ENCODE data around the gene TTC13. TPM values are rescaled to one million over a fixed set of nuclear protein-coding genes. Genes with fewer than 3 reads are reported as not detected.

The TTC13 gene
- total RNA-seq, 2 donors from 2014 or later: 12.1 to 12.2 TPM

- DNase-seq (ENCODE audit: low spot score): no peak
- peaks cover 4% of the 10 kb centered on the region for H3K27me3 ChIP-seq (replicated peaks; ENCODE audit: insufficient read depth)
- no peak overlapping the region for H3K4me3 ChIP-seq
- H3K4me1 ChIP-seq (replicated peaks): no peaks in the 10 kb centered on the region
- H3K36me3 ChIP-seq: no peaks in the 10 kb centered on the region
- TF ChIP-seq POLR2AphosphoS5 (IDR thresholded peaks at IDR 0.05) (no peak), POLR2A (IDR thresholded peaks at IDR 0.05) (no peak)
- TF ChIP-seq, protein P1, sequence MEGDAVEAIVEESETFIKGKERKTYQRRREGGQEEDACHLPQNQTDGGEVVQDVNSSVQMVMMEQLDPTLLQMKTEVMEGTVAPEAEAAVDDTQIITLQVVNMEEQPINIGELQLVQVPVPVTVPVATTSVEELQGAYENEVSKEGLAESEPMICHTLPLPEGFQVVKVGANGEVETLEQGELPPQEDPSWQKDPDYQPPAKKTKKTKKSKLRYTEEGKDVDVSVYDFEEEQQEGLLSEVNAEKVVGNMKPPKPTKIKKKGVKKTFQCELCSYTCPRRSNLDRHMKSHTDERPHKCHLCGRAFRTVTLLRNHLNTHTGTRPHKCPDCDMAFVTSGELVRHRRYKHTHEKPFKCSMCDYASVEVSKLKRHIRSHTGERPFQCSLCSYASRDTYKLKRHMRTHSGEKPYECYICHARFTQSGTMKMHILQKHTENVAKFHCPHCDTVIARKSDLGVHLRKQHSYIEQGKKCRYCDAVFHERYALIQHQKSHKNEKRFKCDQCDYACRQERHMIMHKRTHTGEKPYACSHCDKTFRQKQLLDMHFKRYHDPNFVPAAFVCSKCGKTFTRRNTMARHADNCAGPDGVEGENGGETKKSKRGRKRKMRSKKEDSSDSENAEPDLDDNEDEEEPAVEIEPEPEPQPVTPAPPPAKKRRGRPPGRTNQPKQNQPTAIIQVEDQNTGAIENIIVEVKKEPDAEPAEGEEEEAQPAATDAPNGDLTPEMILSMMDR (IDR thresholded peaks at IDR 0.05): no peak
- H3K27ac ChIP-seq: no peak overlapping the region
- intact Hi-C loops (cut with DNase I): no loop called here
- no peaks in the 10 kb centered on the region for H3K9me3 ChIP-seq
- 66% methylated on average over 4 of the region's 4 CpGs for WGBS
These were observed 100.6 kb downstream of the TTC13 start for GRCh38 chr1:230877924-230878590.

DNA sequence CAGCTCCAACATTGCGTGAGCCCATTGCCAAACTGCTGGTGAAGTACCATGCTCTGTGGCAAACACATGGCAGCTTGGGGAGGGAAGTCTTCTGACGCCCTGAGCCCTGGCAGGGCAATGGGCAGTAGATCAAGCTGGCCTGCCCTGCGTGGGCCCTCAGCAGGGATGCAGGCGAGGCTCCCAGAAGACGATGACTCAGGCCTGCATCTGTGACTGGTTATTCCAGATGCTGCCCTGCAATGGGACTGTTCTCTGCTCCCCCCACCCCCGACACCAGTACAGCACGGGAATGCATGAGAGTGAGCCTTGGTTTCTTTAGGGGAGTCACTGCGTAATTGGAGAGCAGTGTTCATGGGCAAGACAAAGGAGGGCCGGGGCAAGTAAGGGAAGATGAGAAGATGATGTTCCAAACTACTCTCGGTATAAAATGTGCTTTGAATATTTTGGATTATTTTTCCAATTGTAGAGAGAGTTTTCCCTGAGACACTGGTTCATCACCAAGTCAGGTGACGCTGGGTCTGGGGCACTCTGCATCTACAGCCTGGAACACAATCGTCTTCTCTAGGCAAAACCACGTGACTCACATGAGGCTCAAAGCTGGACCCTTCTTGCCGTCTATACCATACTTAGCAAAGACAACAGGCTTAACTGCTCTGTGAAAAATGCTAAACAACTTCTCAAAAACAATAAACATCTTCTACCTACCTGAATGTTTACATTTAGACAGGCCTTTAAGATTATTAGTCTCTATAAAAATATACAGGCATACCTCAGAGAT lies 101.3 kb downstream of the TTC13 start:
- H3K36me3 ChIP-seq: no peaks in the 10 kb centered on the region
- no peak overlapping the region for H3K27ac ChIP-seq
- WGBS: 68% methylated on average over 14 of the region's 14 CpGs

DNA sequence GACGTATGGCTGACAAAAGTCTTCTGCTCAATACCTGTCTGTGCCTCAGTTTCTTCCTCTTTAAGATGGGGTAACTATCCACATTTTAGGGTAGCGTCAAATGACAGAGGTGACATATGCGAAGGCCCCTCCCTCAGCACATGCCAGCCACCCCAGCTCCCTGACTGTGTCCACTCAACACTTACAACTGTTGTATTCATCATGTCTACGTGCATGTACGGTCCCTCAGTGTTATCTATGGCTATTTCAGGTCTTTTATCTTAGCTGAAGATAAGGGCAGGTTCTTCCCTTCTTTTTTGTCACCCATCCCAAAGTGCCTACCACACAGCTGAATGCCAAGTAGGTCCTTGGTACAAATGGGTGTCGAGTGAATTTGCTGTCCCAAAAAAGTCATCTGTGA lies 102.0 kb downstream of the TTC13 start:
- WGBS: 79% methylated on average over 6 of the region's 6 CpGs
- no peak overlapping the region for H3K27ac ChIP-seq
- intact Hi-C loops (cut with DNase I): no loop called here
- H3K36me3 ChIP-seq: no peaks in the 10 kb centered on the region
- no peak for DNase-seq (ENCODE audit: low spot score)
- no peaks in the 10 kb centered on the region for H3K9me3 ChIP-seq
- H3K4me3 ChIP-seq: no peak overlapping the region
- no peaks in the 10 kb centered on the region for H3K4me1 ChIP-seq (replicated peaks)
- H3K27me3 ChIP-seq (replicated peaks; ENCODE audit: insufficient read depth): peaks cover 4% of the 10 kb centered on the region
- TF ChIP-seq, protein P1 (IDR thresholded peaks at IDR 0.05): no peak
- TF ChIP-seq POLR2AphosphoS5 (IDR thresholded peaks at IDR 0.05): no peak
- no peak for TF ChIP-seq POLR2A (IDR thresholded peaks at IDR 0.05)

More for the DNA sequence above, 101.3 kb downstream of the TTC13 start:
- Histone ChIP-seq H3K4me3 (no peak overlapping the region), H3K27me3 (replicated peaks; ENCODE audit: insufficient read depth) (peaks cover 4% of the 10 kb centered on the region), H3K9me3 (no peaks in the 10 kb centered on the region), H3K4me1 (replicated peaks) (no peaks in the 10 kb centered on the region)
- TF ChIP-seq POLR2AphosphoS5 (IDR thresholded peaks at IDR 0.05) (no peak), POLR2A (IDR thresholded peaks at IDR 0.05) (no peak)
- TF ChIP-seq, protein P1 (IDR thresholded peaks at IDR 0.05): no peak
- no peak for DNase-seq (ENCODE audit: low spot score)
- intact Hi-C loops (cut with DNase I): no loop called here

- H3K27ac ChIP-seq: no peak overlapping the region
- H3K4me3 ChIP-seq: no peak overlapping the region
- peaks cover 4% of the 10 kb centered on the region for H3K27me3 ChIP-seq (replicated peaks; ENCODE audit: insufficient read depth)
- 90% methylated on average over 8 of the region's 8 CpGs for WGBS
- H3K36me3 ChIP-seq: no peaks in the 10 kb centered on the region
- TF ChIP-seq POLR2A (IDR thresholded peaks at IDR 0.05): no peak
- no peak for TF ChIP-seq POLR2AphosphoS5 (IDR thresholded peaks at IDR 0.05)
- TF ChIP-seq, protein P1 (IDR thresholded peaks at IDR 0.05): no peak
- intact Hi-C loops (cut with DNase I): no loop called here
- H3K4me1 ChIP-seq (replicated peaks): no peaks in the 10 kb centered on the region
- no peak for DNase-seq (ENCODE audit: low spot score)
- H3K9me3 ChIP-seq: no peaks in the 10 kb centered on the region
These were observed 103.3 kb downstream of the TTC13 start for GRCh38 chr1:230875370-230875769.
